WTC11 (cell line): ENCODE measurements around the gene SIRPD. TPM values are rescaled to one million over a fixed set of nuclear protein-coding genes. Genes with fewer than 3 reads are reported as not detected.

Experiments
- ATAC-seq: fragments of 200-7000 bp; cut with Tn5 transposase; 2 replicates; pipeline ENCODE4 v1.10.0; 2021; ENCODE audit warnings: mild to moderate bottlenecking, moderate library complexity
- CTCF ChIA-PET: fragments of 300-600 bp; sonication (Branson Sonifier 250); formaldehyde crosslinking; loops from one replicate; lab custom pipeline; 2021; ENCODE audit warnings: antibody characterized with exemption; lab: Charles Lee
- POLR2A ChIA-PET: fragments of 350-600 bp; sonication (Branson Sonifier 250); formaldehyde crosslinking; loops from one replicate; lab custom pipeline; 2021; ENCODE audit warnings: antibody characterized with exemption; lab: Charles Lee
- DNase-seq: peaks from one replicate; pipeline ENCODE4 v3.0.0; 2021; ENCODE audit warnings: low spot score
- H3K27ac Mint-ChIP-seq: 2 replicates; pipeline ENCODE4 v1.8.0; 2021; ENCODE audit warnings: mixed read lengths
- H3K27me3 Mint-ChIP-seq: 2 replicates; pipeline ENCODE4 v1.8.0; 2021; ENCODE audit warnings: low read depth, mild to moderate bottlenecking, moderate library complexity, mixed read lengths
- H3K36me3 Mint-ChIP-seq: 2 replicates; pipeline ENCODE4 v1.8.0; 2021; ENCODE audit warnings: mixed read lengths
- H3K4me1 Mint-ChIP-seq: 2 replicates; pipeline ENCODE4 v1.8.0; 2022; ENCODE audit warnings: mixed read lengths
- H3K4me3 Mint-ChIP-seq: 2 replicates; pipeline ENCODE4 v1.8.0; 2021; ENCODE audit warnings: mild to moderate bottlenecking, moderate library complexity, mixed read lengths
- H3K9me3 Mint-ChIP-seq: 2 replicates; pipeline ENCODE4 v1.8.0; 2021; ENCODE audit warnings: mixed read lengths
- AFF4 ChIP-seq: sonication (generic); formaldehyde crosslinking; IDR thresholded peaks from 2 replicates; pipeline ENCODE4 v1.8.1; 2023; ENCODE audit warnings: mild to moderate bottlenecking, missing genetic modification reagents, borderline replicate concordance
- ATF1 ChIP-seq: sonication (generic); formaldehyde crosslinking; IDR thresholded peaks from 2 replicates; pipeline ENCODE4 v1.8.1; 2023; ENCODE audit warnings: mild to moderate bottlenecking, moderate library complexity, missing genetic modification reagents
- E2F1 ChIP-seq: sonication (generic); formaldehyde crosslinking; IDR thresholded peaks from 2 replicates; pipeline ENCODE4 v1.8.0; 2022; ENCODE audit warnings: mild to moderate bottlenecking, missing genetic modification reagents
- ELF4 ChIP-seq: sonication (generic); formaldehyde crosslinking; IDR thresholded peaks from 2 replicates; pipeline ENCODE4 v1.8.1; 2022; ENCODE audit warnings: low read depth, mild to moderate bottlenecking, moderate library complexity, missing genetic modification reagents
- EMX1 ChIP-seq: fragments of 250-450 bp; sonication (Bioruptor Pico); IDR thresholded peaks from 2 replicates; pipeline ENCODE4 v1.8.0; 2021; ENCODE audit warnings: mild to moderate bottlenecking
- ESRRA ChIP-seq: sonication (generic); formaldehyde crosslinking; IDR thresholded peaks from 2 replicates; pipeline ENCODE4 v1.8.1; 2022; ENCODE audit warnings: mild to moderate bottlenecking, missing genetic modification reagents, borderline replicate concordance
- GABPB1 ChIP-seq: sonication (generic); formaldehyde crosslinking; IDR thresholded peaks from 2 replicates; pipeline ENCODE4 v1.8.1; 2023; ENCODE audit warnings: mild to moderate bottlenecking, missing genetic modification reagents
- HMGA2 ChIP-seq: fragments of 250-450 bp; sonication (Bioruptor Pico); IDR thresholded peaks from 2 replicates; pipeline ENCODE4 v1.4.0; 2021; ENCODE audit warnings: mild to moderate bottlenecking, moderate library complexity
- NFE2L1 ChIP-seq: sonication (generic); formaldehyde crosslinking; IDR thresholded peaks from 2 replicates; pipeline ENCODE4 v1.8.1; 2023; ENCODE audit warnings: missing genetic modification reagents
- NR3C1 ChIP-seq: sonication (generic); formaldehyde crosslinking; conservative IDR thresholded peaks from 2 replicates; pipeline ENCODE4 v1.8.1; 2023; ENCODE audit warnings: low read depth, mild to moderate bottlenecking, missing genetic modification reagents
- STAT6 ChIP-seq: sonication (generic); formaldehyde crosslinking; conservative IDR thresholded peaks from 2 replicates; pipeline ENCODE4 v1.8.1; 2023; ENCODE audit warnings: mild to moderate bottlenecking, low read depth, missing genetic modification reagents, moderate library complexity
- TCF7 ChIP-seq: sonication (generic); formaldehyde crosslinking; IDR thresholded peaks from 2 replicates; pipeline ENCODE4 v1.8.0; 2022; ENCODE audit warnings: mild to moderate bottlenecking, low read depth, missing genetic modification reagents, moderate library complexity
- ZBTB43 ChIP-seq: sonication (generic); formaldehyde crosslinking; IDR thresholded peaks from 2 replicates; pipeline ENCODE4 v1.8.1; 2023; ENCODE audit warnings: mild to moderate bottlenecking, missing genetic modification reagents
- ZNF671 ChIP-seq: fragments of 250-450 bp; sonication (Bioruptor Pico); IDR thresholded peaks from 2 replicates; pipeline ENCODE4 v1.8.0; 2021; ENCODE audit warnings: mild to moderate bottlenecking
- total RNA-seq: library from RNA; stranded (reverse); gene quantifications from 3 replicates; pipeline ENCODE4 v1.2.3, GENCODE V29; 2021
- TF ChIP-seq, protein P1 (sequence below): sonication (generic); formaldehyde crosslinking; IDR thresholded peaks from 2 replicates; pipeline ENCODE4 v1.8.0; 2022; ENCODE audit warnings: mild to moderate bottlenecking, missing genetic modification reagents
- TF ChIP-seq, protein P2 (sequence below): sonication (generic); formaldehyde crosslinking; IDR thresholded peaks from 2 replicates; pipeline ENCODE4 v1.8.1; 2022; ENCODE audit warnings: low read depth, missing genetic modification reagents, borderline replicate concordance

The SIRPD gene
- total RNA-seq, 1 experiment from 2014 or later = not detected

DNA sequence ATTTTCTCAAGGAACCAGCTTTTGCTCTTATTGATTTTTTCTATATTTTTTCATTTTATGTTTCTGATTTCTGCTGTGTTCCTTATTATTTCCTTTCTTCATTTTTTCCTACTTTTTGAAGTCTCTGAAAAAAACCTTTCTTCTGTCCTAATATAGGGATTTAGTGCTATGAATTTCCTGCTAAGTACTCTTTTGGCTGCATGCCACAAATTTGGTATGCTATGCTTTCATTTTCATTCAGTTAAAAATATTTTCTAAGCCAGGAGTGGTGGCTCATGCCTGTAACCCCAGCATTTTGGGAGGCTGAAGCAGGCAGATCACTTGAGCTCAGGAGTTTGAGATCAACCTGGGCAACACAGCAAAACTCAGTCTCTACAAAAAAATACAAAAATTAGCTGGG, 30.6 kb downstream of the SIRPD start:
- ATAC-seq (no peak), DNase-seq (no peak)
- 0 out of 2 replicates have a peak, but pooled peaks cover 5% of the 10 kb centered on the region for H3K9me3 Mint-ChIP-seq
- H3K4me3 Mint-ChIP-seq = no peak overlapping the region
- H3K27ac Mint-ChIP-seq = no peak overlapping the region
- peaks cover 3% of the 10 kb centered on the region; the same call in 1 of the 2 replicates for H3K27me3 Mint-ChIP-seq
- TF ChIP-seq, protein P1, sequence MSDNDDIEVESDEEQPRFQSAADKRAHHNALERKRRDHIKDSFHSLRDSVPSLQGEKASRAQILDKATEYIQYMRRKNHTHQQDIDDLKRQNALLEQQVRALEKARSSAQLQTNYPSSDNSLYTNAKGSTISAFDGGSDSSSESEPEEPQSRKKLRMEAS (CRISPR knock-in tag) = no peak
- no peak for TF ChIP-seq HMGA2 (CRISPR knock-in tag)
- no peak for TF ChIP-seq EMX1 (CRISPR knock-in tag)
- TF ChIP-seq E2F1 (CRISPR knock-in tag) = no peak
- no peak for TF ChIP-seq TCF7 (CRISPR knock-in tag)
- ChIA-PET POLR2A (no interaction called here), CTCF (interaction anchor here (1.5 to 2.3 kb wide), 2 partner anchors 23 to 250 kb away, joined by 3 to 6 read pairs; no protein-coding TSS in a partner anchor)
- no peaks in the 10 kb centered on the region for H3K4me1 Mint-ChIP-seq
- no peaks in the 10 kb centered on the region for H3K36me3 Mint-ChIP-seq

GRCh38 chr20:1526310-1526709, 31.2 kb downstream of the SIRPD start:
- Mint-ChIP-seq H3K27ac (no peak overlapping the region), H3K27me3 (peaks cover 5% of the 10 kb centered on the region), H3K36me3 (no peaks in the 10 kb centered on the region), H3K4me3 (no peak overlapping the region), H3K4me1 (no peaks in the 10 kb centered on the region), H3K9me3 (0 out of 2 replicates have a peak, but pooled peaks cover 5% of the 10 kb centered on the region)
- DNase-seq (no peak), ATAC-seq (no peak)
- TF ChIP-seq ESRRA (CRISPR knock-in tag) = no peak
- TF ChIP-seq AFF4 = no peak
- TF ChIP-seq ATF1 (CRISPR knock-in tag) = no peak
- TF ChIP-seq ZNF671 (CRISPR knock-in tag) = no peak
- TF ChIP-seq GABPB1 = no peak
- TF ChIP-seq NFE2L1 (CRISPR knock-in tag) = no peak
- no peak for TF ChIP-seq STAT6 (CRISPR knock-in tag)
- TF ChIP-seq ZBTB43 (CRISPR knock-in tag) = no peak
- no peak for TF ChIP-seq NR3C1
- TF ChIP-seq, protein P2, sequence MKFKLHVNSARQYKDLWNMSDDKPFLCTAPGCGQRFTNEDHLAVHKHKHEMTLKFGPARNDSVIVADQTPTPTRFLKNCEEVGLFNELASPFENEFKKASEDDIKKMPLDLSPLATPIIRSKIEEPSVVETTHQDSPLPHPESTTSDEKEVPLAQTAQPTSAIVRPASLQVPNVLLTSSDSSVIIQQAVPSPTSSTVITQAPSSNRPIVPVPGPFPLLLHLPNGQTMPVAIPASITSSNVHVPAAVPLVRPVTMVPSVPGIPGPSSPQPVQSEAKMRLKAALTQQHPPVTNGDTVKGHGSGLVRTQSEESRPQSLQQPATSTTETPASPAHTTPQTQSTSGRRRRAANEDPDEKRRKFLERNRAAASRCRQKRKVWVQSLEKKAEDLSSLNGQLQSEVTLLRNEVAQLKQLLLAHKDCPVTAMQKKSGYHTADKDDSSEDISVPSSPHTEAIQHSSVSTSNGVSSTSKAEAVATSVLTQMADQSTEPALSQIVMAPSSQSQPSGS (CRISPR knock-in tag) = no peak
- no peak for TF ChIP-seq ELF4
- CTCF ChIA-PET = interaction anchor here (2.3 kb wide), 1 partner anchor 22 kb away, joined by 6 read pairs; no protein-coding TSS in a partner anchor
- POLR2A ChIA-PET = no interaction called here
